ENCODE measurements around the gene OTUB1. TPM values are rescaled to one million over a fixed set of nuclear protein-coding genes. Genes with fewer than 3 reads are reported as not detected.
A peak's percentile ranks its signal among the peaks of the same experiment; 100 is the strongest.
"Not testable (repeated sequence)": the region's sequence is repeated elsewhere in the genome, so short reads cannot be mapped to it uniquely, and the experiment has no call there.

OTUB1 gene
- total RNA-seq, 1 donor from 2014 or later, result 51.3 TPM

GRCh38 chr11:64044730-64045393 lies 58.6 kb downstream of the OTUB1 start:
- Histone ChIP-seq H3K27me3 (peaks cover 21% of the 10 kb centered on the region), H3K9me3 (ENCODE audit: low read depth) (no peaks in the 10 kb centered on the region), H3K79me2 (ENCODE audit: low read depth) (no peaks in the 10 kb centered on the region), H3K4me3 (no peak overlapping the region), H2AFZ (replicated peaks) (no peak overlapping the region), H4K20me1 (ENCODE audit: low read depth) (peaks cover 25% of the 10 kb centered on the region), H3F3A (ENCODE audit: low read depth) (peaks cover 9% of the 10 kb centered on the region), H3K27ac (no peak overlapping the region), H3K9ac (no peak overlapping the region), H3K36me3 (no peaks in the 10 kb centered on the region), H3K4me2 (no peak overlapping the region), H3K4me1 (peaks cover 28% of the 10 kb centered on the region)
- H3K27ac Mint-ChIP-seq, result peak overlapping the region; percentile 49
- peaks cover 12% of the 10 kb centered on the region for H3K27me3 Mint-ChIP-seq (ENCODE audit: insufficient read depth, low read depth)
- H3K36me3 Mint-ChIP-seq, result no peaks in the 10 kb centered on the region
- H3K4me3 Mint-ChIP-seq, result no peak overlapping the region
- TF ChIP-seq EZH2phosphoT487 (IDR thresholded peaks at IDR 0.05) (no peak), CTCF (IDR thresholded peaks at IDR 0.05) (no peak), EZH2 (IDR thresholded peaks at IDR 0.05) (no peak)
- H3K9me3 Mint-ChIP-seq, result no peaks in the 10 kb centered on the region
- no peak for DNase-seq (ENCODE audit: low spot score)
- peaks cover 47% of the 10 kb centered on the region for H3K4me1 Mint-ChIP-seq

- Histone ChIP-seq H2AFZ (replicated peaks) (no peak overlapping the region), H3K27ac (no peak overlapping the region), H3K4me1 (peaks cover 28% of the 10 kb centered on the region), H4K20me1 (ENCODE audit: low read depth) (peaks cover 22% of the 10 kb centered on the region), H3F3A (ENCODE audit: low read depth) (peaks cover 9% of the 10 kb centered on the region), H3K9ac (no peak overlapping the region), H3K4me3 (no peak overlapping the region), H3K9me3 (ENCODE audit: low read depth) (no peaks in the 10 kb centered on the region), H3K36me3 (no peaks in the 10 kb centered on the region), H3K4me2 (no peak overlapping the region), H3K27me3 (peaks cover 14% of the 10 kb centered on the region), H3K79me2 (ENCODE audit: low read depth) (no peaks in the 10 kb centered on the region)
- H3K27ac Mint-ChIP-seq, result no peak overlapping the region
- peaks cover 9% of the 10 kb centered on the region for H3K27me3 Mint-ChIP-seq (ENCODE audit: insufficient read depth, low read depth)
- peaks cover 43% of the 10 kb centered on the region for H3K4me1 Mint-ChIP-seq
- TF ChIP-seq EZH2 (IDR thresholded peaks at IDR 0.05) (no peak), EZH2phosphoT487 (IDR thresholded peaks at IDR 0.05) (no peak), CTCF (IDR thresholded peaks at IDR 0.05) (no peak)
- no peak overlapping the region for H3K4me3 Mint-ChIP-seq
- DNase-seq (ENCODE audit: low spot score), result no peak
- H3K36me3 Mint-ChIP-seq, result no peaks in the 10 kb centered on the region
- no peaks in the 10 kb centered on the region for H3K9me3 Mint-ChIP-seq
These were observed 59.5 kb downstream of the OTUB1 start for GRCh38 chr11:64045700-64046099.

GRCh38 chr11:64047373-64047772 lies 61.1 kb downstream of the OTUB1 start:
- H3K4me1 ChIP-seq, result peaks cover 12% of the 10 kb centered on the region

More at GRCh38 chr11:64047373-64047772, 61.1 kb downstream of the OTUB1 start:
- H4K20me1 ChIP-seq (ENCODE audit: low read depth), result peaks cover 17% of the 10 kb centered on the region
- H3F3A ChIP-seq (ENCODE audit: low read depth); H3K79me2 ChIP-seq (ENCODE audit: low read depth); H2AFZ ChIP-seq (replicated peaks); H3K27ac Mint-ChIP-seq; H3K9me3 Mint-ChIP-seq; H3K27me3 Mint-ChIP-seq (ENCODE audit: insufficient read depth, low read depth); H3K36me3 Mint-ChIP-seq; H3K27ac ChIP-seq; H3K36me3 ChIP-seq; H3K4me2 ChIP-seq; H3K4me3 ChIP-seq; H3K9ac ChIP-seq; H3K9me3 ChIP-seq (ENCODE audit: low read depth); DNase-seq (ENCODE audit: low spot score): not testable (repeated sequence)
- peaks cover 14% of the 10 kb centered on the region for H3K27me3 ChIP-seq
- peak overlapping the region; percentile 64 for H3K4me3 Mint-ChIP-seq
- peaks cover 35% of the 10 kb centered on the region for H3K4me1 Mint-ChIP-seq

Small RNA genes lying within 50 kb of the gene (small RNA-seq; reads per million reads assigned to genes)
- not detected for gene RNU6-45P

Other genes starting within 250 kb of the OTUB1 start
- gene ZFTA, start 217.7 kb upstream of the OTUB1 start, total RNA-seq (ENCODE audit: low replicate concordance), result 22.5 and 42.6 TPM in 2 replicates
- gene SPINDOC, start 173.0 kb upstream of the OTUB1 start, total RNA-seq (ENCODE audit: low replicate concordance), result 27.2 and 80.0 TPM in 2 replicates
- 23.0 and 25.4 TPM in 2 replicates for gene MARK2, start 147.3 kb upstream of the OTUB1 start, total RNA-seq (ENCODE audit: low replicate concordance)
- 70.6 and 139 TPM in 2 replicates for gene RCOR2, start 69.3 kb upstream of the OTUB1 start, total RNA-seq (ENCODE audit: low replicate concordance)
- gene NAA40, start 47.4 kb upstream of the OTUB1 start, total RNA-seq (ENCODE audit: low replicate concordance), result 38.7 and 40.4 TPM in 2 replicates
- 86.0 and 337 TPM in 2 replicates for gene COX8A, start 11.8 kb upstream of the OTUB1 start, total RNA-seq (ENCODE audit: low replicate concordance)
- 0.11 and 0.12 TPM in 2 replicates for gene FLRT1, start 49.5 kb downstream of the OTUB1 start, total RNA-seq (ENCODE audit: low replicate concordance)
- gene MACROD1, start 179.7 kb downstream of the OTUB1 start, total RNA-seq (ENCODE audit: low replicate concordance), result 11.9 and 27.8 TPM in 2 replicates
- 252 and 254 TPM in 2 replicates for gene STIP1, start 199.7 kb downstream of the OTUB1 start, total RNA-seq (ENCODE audit: low replicate concordance)
- gene FERMT3, start 220.3 kb downstream of the OTUB1 start, total RNA-seq (ENCODE audit: low replicate concordance), result 0.31 TPM in 1 of 2 replicates, not detected in the other
- 17.5 and 63.4 TPM in 2 replicates for gene TRPT1, start 239.7 kb downstream of the OTUB1 start, total RNA-seq (ENCODE audit: low replicate concordance)
- 23.5 and 28.8 TPM in 2 replicates for gene NUDT22, start 239.8 kb downstream of the OTUB1 start, total RNA-seq (ENCODE audit: low replicate concordance)
- 3.9 and 18.1 TPM in 2 replicates for gene DNAJC4, start 244.1 kb downstream of the OTUB1 start, total RNA-seq (ENCODE audit: low replicate concordance)
- gene VEGFB, start 248.1 kb downstream of the OTUB1 start, total RNA-seq (ENCODE audit: low replicate concordance), result 2.3 and 6.8 TPM in 2 replicates